Brain microvascular endothelial cell (primary cell): ENCODE measurements around the gene PAX7.

Source experiments
- DNase-seq: peaks from one replicate; pipeline ENCODE4 v3.0.0-alpha.2; 2020
- H3K27ac ChIP-seq: fragments of 250-450 bp; sonication (Bioruptor Pico); 2 replicates; pipeline ENCODE4 v1.5.1; 2020; ENCODE audit warnings: mild to moderate bottlenecking, moderate library complexity
- H3K27me3 ChIP-seq: fragments of 250-450 bp; sonication (Bioruptor Pico); replicated peaks from 2 replicates; pipeline ENCODE4 v1.5.1; 2020; ENCODE audit warnings: mild to moderate bottlenecking
- H3K36me3 ChIP-seq: fragments of 250-450 bp; sonication (Bioruptor Pico); replicated peaks from 2 replicates; pipeline ENCODE4 v1.5.1; 2020; ENCODE audit warnings: mild to moderate bottlenecking
- H3K4me3 ChIP-seq: 2 replicates; pipeline ENCODE4 v1.5.1; 2011; ENCODE audit warnings: low read depth, mild to moderate bottlenecking, control low read depth, low read length, moderate library complexity
- CTCF ChIP-seq: IDR thresholded peaks from 2 replicates; pipeline ENCODE4 v1.5.1; 2011; ENCODE audit warnings: low read depth, mild to moderate bottlenecking, moderate library complexity, low read length, control low read depth, inconsistent platforms; ENCODE audit errors: missing control alignments
- in situ Hi-C: cut with HindIII; loops from 2 replicates; pipeline ENCODE4 v1.10.0; 2017; ENCODE audit warnings: low sequenced_read_pairs, low pct_ligation_motif_present

The PAX7 gene

GRCh38 chr1:18592368-18592767 is 38.3 kb upstream of the PAX7 start:
- no peak overlapping the region for H3K4me3 ChIP-seq
- H3K36me3 ChIP-seq: no peaks in the 10 kb centered on the region
- in situ Hi-C loops: no loop called here
- no peak overlapping the region for H3K27ac ChIP-seq
- no peaks in the 10 kb centered on the region for H3K27me3 ChIP-seq
- no peak for DNase-seq
- no peak for TF ChIP-seq CTCF

DNA sequence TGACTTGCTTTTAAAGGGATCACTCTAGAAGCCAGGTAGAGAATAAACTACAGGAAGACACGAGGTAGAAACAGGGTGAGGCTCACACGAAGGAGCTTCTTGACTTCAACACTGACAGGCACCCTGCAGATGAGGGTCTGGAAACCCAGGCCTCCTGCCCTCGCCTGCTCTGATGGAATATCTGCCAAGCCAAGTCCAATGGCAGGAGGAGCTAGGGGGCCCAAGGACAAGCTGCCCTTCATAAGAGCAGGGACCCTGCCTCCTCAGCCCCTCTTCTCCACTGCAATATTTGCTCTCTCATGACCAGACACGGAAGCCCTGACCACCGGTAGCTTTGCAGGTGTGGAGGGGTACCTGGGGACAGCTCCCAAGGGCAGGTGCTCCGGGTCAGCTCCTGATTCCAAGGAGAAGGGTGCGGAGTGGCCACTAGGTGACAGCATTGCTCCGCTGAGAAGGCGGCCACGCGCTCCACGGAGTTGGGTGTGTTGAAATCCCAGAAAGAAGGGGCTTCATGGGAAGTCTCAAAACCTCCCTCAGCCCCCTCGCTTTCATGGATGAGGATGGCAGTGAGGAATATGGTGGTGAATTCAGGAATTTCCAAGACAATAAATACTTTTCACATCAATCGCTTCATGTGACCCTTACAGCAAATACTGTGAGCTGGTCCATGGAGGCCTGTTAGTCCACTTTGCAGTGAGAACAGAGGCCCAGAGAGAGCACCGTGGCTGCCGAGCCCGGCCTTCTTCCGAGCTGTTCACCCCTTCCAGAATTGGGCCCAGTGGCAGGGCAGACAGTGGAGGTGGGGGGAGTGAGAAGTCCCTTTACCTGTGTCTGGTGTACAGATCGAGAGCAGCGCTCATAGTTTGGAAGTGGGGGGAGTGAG is 33.2 kb upstream of the PAX7 start:
- H3K4me3 ChIP-seq: no peak overlapping the region
- DNase-seq: peak; percentile 25
- no peak overlapping the region for H3K27ac ChIP-seq
- H3K36me3 ChIP-seq: no peaks in the 10 kb centered on the region
- peak; percentile 98 for TF ChIP-seq CTCF
- no peaks in the 10 kb centered on the region for H3K27me3 ChIP-seq
- in situ Hi-C loops: no loop called here

DNA sequence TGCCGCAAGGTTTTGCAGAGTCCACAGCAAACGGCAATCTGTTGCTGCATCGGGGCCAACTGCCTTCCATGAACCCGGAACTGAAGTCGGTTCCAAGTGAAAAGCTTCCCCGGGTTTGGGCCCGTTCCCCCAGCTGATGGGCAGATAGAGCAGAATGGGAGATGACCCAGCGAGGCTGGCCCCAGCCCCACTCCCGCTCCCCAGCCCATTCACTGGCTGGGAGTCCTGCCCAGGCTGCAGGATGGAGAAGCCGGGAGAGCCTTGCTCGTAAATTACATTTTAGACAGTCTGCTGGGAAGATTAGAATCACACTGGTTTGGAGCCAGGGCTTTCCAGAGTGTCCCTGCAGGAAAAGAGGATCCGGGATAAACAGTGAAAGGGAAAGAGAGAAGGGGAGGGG is 31.6 kb upstream of the PAX7 start:
- DNase-seq: no peak
- TF ChIP-seq CTCF: no peak
- in situ Hi-C loops: no loop called here
- Histone ChIP-seq H3K4me3 (no peak overlapping the region), H3K27ac (no peak overlapping the region), H3K36me3 (no peaks in the 10 kb centered on the region), H3K27me3 (no peaks in the 10 kb centered on the region)

DNA sequence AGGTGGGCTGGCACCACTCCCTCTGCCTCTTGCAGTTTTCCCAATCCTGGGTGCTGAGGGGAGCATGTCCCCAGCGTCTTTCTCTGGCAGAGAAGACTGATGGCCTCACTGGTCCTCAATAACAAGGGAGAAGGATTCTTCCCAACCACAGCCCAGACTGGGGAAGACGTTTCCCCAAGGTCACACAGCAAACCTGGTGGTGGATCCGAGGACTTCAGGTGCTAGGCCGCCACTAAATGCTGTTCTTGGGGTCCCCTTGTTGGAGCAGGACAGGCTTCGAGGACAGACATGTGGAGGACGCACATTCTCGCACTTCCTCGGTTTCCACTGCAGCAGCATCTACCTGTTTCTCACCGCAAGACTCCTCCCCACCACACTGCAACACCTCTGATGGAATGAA is 30.9 kb upstream of the PAX7 start:
- H3K27ac ChIP-seq: no peak overlapping the region
- no peak for DNase-seq
- peak; percentile 23 for TF ChIP-seq CTCF
- in situ Hi-C loops: no loop called here
- no peaks in the 10 kb centered on the region for H3K27me3 ChIP-seq
- H3K4me3 ChIP-seq: no peak overlapping the region
- H3K36me3 ChIP-seq: no peaks in the 10 kb centered on the region

DNA sequence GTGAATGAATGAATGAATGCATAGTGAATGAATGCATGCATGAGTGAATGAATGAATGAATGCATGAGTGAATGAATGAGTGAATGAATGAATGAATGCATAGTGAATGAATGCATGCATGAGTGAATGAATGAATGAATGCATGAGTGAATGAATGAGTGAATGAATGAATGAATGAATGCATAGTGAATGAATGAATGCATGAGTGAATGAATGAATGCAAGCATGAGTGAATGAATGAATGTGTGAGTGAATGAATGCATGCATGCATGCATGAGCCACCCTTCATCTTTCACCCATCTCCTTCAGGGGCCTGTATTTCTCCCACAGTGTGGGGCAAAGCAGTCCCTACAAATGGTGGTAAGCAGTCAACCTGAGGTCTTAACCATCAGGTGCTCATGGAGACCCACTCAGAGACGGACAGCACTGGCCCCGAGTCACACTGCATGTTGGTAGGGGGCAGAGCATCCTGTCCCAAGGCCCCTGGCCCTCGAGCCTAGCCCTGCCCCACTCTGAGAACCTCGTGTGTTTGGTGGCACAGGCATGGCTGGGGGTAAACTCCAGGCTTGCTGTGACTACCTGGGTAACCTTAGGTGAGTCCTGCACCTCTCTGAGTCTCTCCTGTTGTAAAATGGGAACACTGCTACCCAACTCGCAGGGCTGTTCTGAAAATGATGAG is 28.0 kb upstream of the PAX7 start:
- Histone ChIP-seq H3K27me3 (no peaks in the 10 kb centered on the region), H3K27ac (no peak overlapping the region), H3K4me3 (no peak overlapping the region), H3K36me3 (no peaks in the 10 kb centered on the region)
- no peak for DNase-seq
- TF ChIP-seq CTCF: no peak
- in situ Hi-C loops: no loop called here
